ENCODE results near the gene SPON1.

The SPON1 gene

DNA sequence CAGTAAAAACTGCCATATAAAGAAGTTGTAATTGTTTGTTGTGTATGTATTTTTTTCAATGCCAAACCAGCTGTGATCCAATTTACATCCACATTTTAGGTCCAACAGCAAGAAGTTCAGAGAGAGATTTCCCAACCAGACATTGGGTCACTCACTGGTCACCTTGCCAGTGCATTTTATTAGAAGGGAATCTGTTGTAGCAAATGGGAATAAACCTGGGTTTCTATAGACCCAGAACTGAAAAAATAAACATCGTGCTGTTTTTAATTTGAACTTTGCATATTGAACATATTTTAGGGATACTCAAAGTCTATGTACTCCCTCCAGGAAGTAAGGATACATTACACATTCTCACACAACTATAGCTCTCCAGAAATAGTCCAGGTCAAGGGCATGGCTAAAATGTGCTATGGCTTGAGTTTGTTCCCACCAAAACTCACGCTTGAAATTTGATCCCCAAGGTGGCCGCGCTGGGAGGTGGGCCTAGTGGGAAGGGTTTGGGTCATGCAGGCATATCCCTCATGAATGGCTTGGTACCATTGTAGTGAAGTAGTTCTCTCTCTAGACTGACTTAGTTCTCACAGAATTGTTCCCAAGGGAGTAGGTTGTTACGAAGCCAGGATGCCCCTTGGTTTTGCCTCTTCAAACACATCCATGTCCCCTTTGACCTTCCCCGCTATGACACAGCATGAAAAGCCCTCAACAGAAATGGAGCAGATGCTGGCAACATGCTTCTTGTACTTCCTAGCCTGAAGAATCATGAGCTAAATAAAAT is 305.5 kb downstream of the SPON1 start:
- Histone ChIP-seq H3K4me1 (ENCODE audit: control insufficient read depth, insufficient read depth, low read depth, low read length) (no peaks in the 10 kb centered on the region), H3K27me3 (ENCODE audit: control insufficient read depth in 1 of 2, insufficient read depth in 1 of 2, low read length in 2 of 2) (no peaks in the 10 kb centered on the region), H3K9ac (ENCODE audit: low read length) (no peak overlapping the region), H3K14ac (ENCODE audit: low read length in 2 of 2) (no peak overlapping the region), H4K91ac (ENCODE audit: low read length) (no peak overlapping the region), H3K79me1 (replicated peaks; ENCODE audit: low read length, poor library complexity, severe bottlenecking) (peaks cover 10% of the 10 kb centered on the region), H3K36me3 (ENCODE audit: control insufficient read depth in 1 of 2, insufficient read depth in 2 of 2, low read depth in 1 of 2, low read length in 2 of 2) (peaks cover 26 to 70% of the 10 kb centered on the region in 2 experiments), H3K23ac (ENCODE audit: low read length in 2 of 2) (no peak overlapping the region), H3K9me3 (ENCODE audit: control insufficient read depth, low read length) (no peaks in the 10 kb centered on the region), H2BK15ac (ENCODE audit: low read depth, poor library complexity, severe bottlenecking) (no peak overlapping the region), H3K4ac (ENCODE audit: low read depth in 1 of 2, low read length in 2 of 2) (no peak overlapping the region), H4K8ac (ENCODE audit: low read length) (no peak overlapping the region), H2AFZ (ENCODE audit: low read depth, low read length) (no peak overlapping the region), H2BK120ac (ENCODE audit: low read depth, low read length) (no peak overlapping the region), H3K4me3 (ENCODE audit: insufficient read depth in 1 of 2, low read depth in 1 of 2, low read length in 2 of 2) (no peak overlapping the region), H3K27ac (ENCODE audit: low read length, poor library complexity, severe bottlenecking) (no peak overlapping the region), H3K4me2 (ENCODE audit: low read length, poor library complexity, severe bottlenecking) (no peak overlapping the region), H2BK5ac (ENCODE audit: low read depth, low read length, poor library complexity, severe bottlenecking) (no peak overlapping the region), H2AK5ac (ENCODE audit: low read length, severe bottlenecking) (no peak overlapping the region), H3K18ac (ENCODE audit: low read depth in 1 of 2, low read length in 2 of 2) (no peak overlapping the region), H2BK12ac (ENCODE audit: low read length in 2 of 2) (no peak overlapping the region)
- DNase-seq, result peak; percentile 26
- WGBS, result 79% methylated on average over 5 of the region's 6 CpGs

DNA sequence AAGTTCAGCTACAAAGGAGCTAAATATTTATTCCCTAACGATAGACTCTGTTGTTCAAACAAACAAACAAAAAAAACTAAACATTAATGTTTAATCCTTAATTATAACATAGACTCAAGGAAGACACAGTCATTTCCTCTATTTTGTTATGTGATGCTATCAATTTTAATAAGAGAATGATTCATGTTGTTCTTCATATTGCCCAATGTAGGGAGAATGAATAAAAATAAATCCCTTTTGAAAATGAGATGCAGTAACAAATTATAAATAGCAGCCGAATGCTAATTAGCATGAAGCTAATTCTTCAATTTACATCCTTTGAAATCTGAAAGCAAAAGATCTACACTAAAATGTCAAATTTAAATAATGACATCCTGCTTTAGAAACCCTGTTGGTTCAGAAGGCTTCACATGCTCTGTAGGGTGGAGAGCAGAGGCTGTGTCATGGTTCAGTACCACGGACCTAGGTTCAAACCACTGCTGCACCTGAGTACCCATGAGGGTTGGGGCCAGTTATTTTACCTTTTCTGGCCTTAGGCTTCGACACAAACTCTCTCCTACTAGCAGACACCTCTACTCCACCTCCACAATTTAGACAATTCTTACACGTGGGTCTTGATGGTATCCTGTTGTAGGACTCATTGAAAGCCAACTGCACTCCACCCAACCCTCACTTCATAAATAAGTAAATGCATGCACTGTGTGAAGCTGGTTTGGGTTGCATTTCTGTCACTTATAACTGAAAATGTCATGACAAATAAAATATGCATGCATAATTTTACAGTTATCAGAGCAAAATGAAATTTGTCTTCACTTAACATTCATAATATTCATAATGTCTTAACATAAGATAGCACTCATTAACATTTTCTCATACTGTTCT is 307.4 kb downstream of the SPON1 start:
- no peak overlapping the region for H2AFZ ChIP-seq (ENCODE audit: low read depth, low read length)
- peaks cover 29 to 73% of the 10 kb centered on the region in 2 experiments for H3K36me3 ChIP-seq (ENCODE audit: control insufficient read depth in 1 of 2, insufficient read depth in 2 of 2, low read depth in 1 of 2, low read length in 2 of 2)
- WGBS, result 98% methylated on average over 4 of the region's 5 CpGs
- no peaks in the 10 kb centered on the region for H3K4me1 ChIP-seq (ENCODE audit: control insufficient read depth, insufficient read depth, low read depth, low read length)
- no peak overlapping the region for H4K91ac ChIP-seq (ENCODE audit: low read length)
- no peak overlapping the region for H4K8ac ChIP-seq (ENCODE audit: low read length)
- H2AK5ac ChIP-seq (ENCODE audit: low read length, severe bottlenecking), result no peak overlapping the region
- peaks cover 14% of the 10 kb centered on the region for H3K79me1 ChIP-seq (replicated peaks; ENCODE audit: low read length, poor library complexity, severe bottlenecking)
- H3K27me3 ChIP-seq (ENCODE audit: control insufficient read depth in 1 of 2, insufficient read depth in 1 of 2, low read length in 2 of 2), result no peaks in the 10 kb centered on the region
- H3K27ac ChIP-seq (ENCODE audit: low read length, poor library complexity, severe bottlenecking), result no peak overlapping the region
- no peak overlapping the region for H3K14ac ChIP-seq (ENCODE audit: low read length in 2 of 2)
- no peak overlapping the region for H3K9ac ChIP-seq (ENCODE audit: low read length)
- no peak overlapping the region for H3K4me2 ChIP-seq (ENCODE audit: low read length, poor library complexity, severe bottlenecking)
- H2BK12ac ChIP-seq (ENCODE audit: low read length in 2 of 2), result no peak overlapping the region
- H3K18ac ChIP-seq (ENCODE audit: low read depth in 1 of 2, low read length in 2 of 2), result no peak overlapping the region
- no peak overlapping the region for H2BK120ac ChIP-seq (ENCODE audit: low read depth, low read length)
- no peak overlapping the region for H2BK5ac ChIP-seq (ENCODE audit: low read depth, low read length, poor library complexity, severe bottlenecking)
- H3K23ac ChIP-seq (ENCODE audit: low read length in 2 of 2), result no peak overlapping the region
- no peaks in the 10 kb centered on the region for H3K9me3 ChIP-seq (ENCODE audit: control insufficient read depth, low read length)
- no peak for DNase-seq
- H3K4ac ChIP-seq (ENCODE audit: low read depth in 1 of 2, low read length in 2 of 2), result no peak overlapping the region
- no peak overlapping the region for H3K4me3 ChIP-seq (ENCODE audit: insufficient read depth in 1 of 2, low read depth in 1 of 2, low read length in 2 of 2)
- H2BK15ac ChIP-seq (ENCODE audit: low read depth, poor library complexity, severe bottlenecking), result no peak overlapping the region

DNA sequence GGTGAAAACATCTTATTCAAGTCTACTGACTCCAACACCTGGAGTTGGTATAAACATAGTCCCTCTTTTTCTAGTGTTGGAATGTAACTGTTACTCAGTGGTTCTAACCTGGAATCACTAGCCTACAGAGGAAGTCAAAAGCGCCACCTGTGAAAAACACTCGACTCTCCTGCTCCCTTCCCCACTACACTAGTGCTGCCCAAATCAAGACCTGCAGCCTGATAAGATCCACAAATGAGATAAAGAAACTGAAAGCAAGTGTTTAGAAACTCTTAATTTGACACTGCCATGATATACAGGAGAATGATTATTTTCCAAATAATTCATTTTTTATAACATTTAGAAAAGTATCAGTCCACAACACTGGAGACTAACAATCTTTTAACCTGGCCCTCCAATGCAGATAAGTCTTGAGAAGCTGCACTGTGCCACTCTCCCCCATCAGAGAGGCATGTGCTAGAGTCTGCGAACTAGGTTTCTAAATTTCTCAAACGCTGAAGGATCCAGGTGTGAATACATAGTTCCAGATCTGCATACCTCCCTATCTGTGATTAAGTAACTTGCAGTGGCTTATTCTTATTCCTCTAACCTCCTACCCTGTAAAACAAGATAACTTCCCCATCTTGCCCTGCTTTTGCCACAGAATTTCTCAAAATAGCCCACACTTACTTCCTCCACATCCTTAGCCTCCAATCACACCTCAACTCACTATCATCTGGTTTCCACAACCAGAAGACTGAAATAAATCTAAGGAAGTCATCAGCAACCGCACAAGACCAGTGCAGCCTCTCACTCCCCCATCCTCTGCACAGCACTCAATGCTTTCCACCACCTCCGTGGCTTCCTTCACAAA is 308.4 kb downstream of the SPON1 start:
- H3K27ac ChIP-seq (ENCODE audit: low read length, poor library complexity, severe bottlenecking), result no peak overlapping the region
- no peak overlapping the region for H4K91ac ChIP-seq (ENCODE audit: low read length)
- H3K9me3 ChIP-seq (ENCODE audit: control insufficient read depth, low read length), result no peaks in the 10 kb centered on the region
- no peak overlapping the region for H3K23ac ChIP-seq (ENCODE audit: low read length in 2 of 2)
- no peak overlapping the region for H3K4me2 ChIP-seq (ENCODE audit: low read length, poor library complexity, severe bottlenecking)
- H3K4ac ChIP-seq (ENCODE audit: low read depth in 1 of 2, low read length in 2 of 2), result no peak overlapping the region
- H2BK120ac ChIP-seq (ENCODE audit: low read depth, low read length), result no peak overlapping the region
- no peak overlapping the region for H3K18ac ChIP-seq (ENCODE audit: low read depth in 1 of 2, low read length in 2 of 2)
- peaks cover 16% of the 10 kb centered on the region for H3K79me1 ChIP-seq (replicated peaks; ENCODE audit: low read length, poor library complexity, severe bottlenecking)
- H3K14ac ChIP-seq (ENCODE audit: low read length in 2 of 2), result no peak overlapping the region
- no peak overlapping the region for H3K9ac ChIP-seq (ENCODE audit: low read length)
- peaks cover 19 to 73% of the 10 kb centered on the region in 2 experiments for H3K36me3 ChIP-seq (ENCODE audit: control insufficient read depth in 1 of 2, insufficient read depth in 2 of 2, low read depth in 1 of 2, low read length in 2 of 2)
- DNase-seq, result no peak
- H2BK12ac ChIP-seq (ENCODE audit: low read length in 2 of 2), result no peak overlapping the region
- H4K8ac ChIP-seq (ENCODE audit: low read length), result no peak overlapping the region
- H3K4me3 ChIP-seq (ENCODE audit: insufficient read depth in 1 of 2, low read depth in 1 of 2, low read length in 2 of 2), result no peak overlapping the region
- no peaks in the 10 kb centered on the region for H3K27me3 ChIP-seq (ENCODE audit: control insufficient read depth in 1 of 2, insufficient read depth in 1 of 2, low read length in 2 of 2)
- no peak overlapping the region for H2BK15ac ChIP-seq (ENCODE audit: low read depth, poor library complexity, severe bottlenecking)
- H2AFZ ChIP-seq (ENCODE audit: low read depth, low read length), result no peak overlapping the region
- H2AK5ac ChIP-seq (ENCODE audit: low read length, severe bottlenecking), result no peak overlapping the region
- WGBS, result 72% methylated on average over 6 of the region's 6 CpGs
- no peak overlapping the region for H2BK5ac ChIP-seq (ENCODE audit: low read depth, low read length, poor library complexity, severe bottlenecking)
- H3K4me1 ChIP-seq (ENCODE audit: control insufficient read depth, insufficient read depth, low read depth, low read length), result no peaks in the 10 kb centered on the region
